ENCODE measurements around the gene STARD9. TPM values are rescaled to one million over a fixed set of nuclear protein-coding genes. Genes with fewer than 3 reads are reported as not detected.

STARD9 gene
- total and polyA plus RNA-seq, 2 experiments from 2014 or later, result 1.8 to 6.2 TPM

DNA sequence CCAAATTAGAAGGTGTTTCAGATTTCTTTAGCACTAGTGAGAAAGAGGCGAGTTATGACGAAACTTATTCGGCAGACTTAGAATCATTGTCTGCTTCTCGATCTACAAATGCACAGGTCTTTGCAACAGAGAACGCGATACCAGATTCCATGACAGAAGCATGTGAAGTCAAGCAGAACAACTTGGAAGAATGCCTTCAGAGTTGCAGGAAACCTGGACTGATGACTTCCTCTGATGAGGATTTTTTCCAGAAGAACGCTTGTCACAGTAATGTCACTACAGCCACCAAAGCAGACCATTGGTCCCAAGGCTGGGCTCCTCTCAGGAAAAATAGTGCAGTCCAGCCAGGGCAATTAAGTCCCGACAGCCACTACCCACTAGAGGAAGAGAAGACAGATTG, 110.9 kb downstream of the STARD9 start (continued):
- TF ChIP-seq, protein P1, sequence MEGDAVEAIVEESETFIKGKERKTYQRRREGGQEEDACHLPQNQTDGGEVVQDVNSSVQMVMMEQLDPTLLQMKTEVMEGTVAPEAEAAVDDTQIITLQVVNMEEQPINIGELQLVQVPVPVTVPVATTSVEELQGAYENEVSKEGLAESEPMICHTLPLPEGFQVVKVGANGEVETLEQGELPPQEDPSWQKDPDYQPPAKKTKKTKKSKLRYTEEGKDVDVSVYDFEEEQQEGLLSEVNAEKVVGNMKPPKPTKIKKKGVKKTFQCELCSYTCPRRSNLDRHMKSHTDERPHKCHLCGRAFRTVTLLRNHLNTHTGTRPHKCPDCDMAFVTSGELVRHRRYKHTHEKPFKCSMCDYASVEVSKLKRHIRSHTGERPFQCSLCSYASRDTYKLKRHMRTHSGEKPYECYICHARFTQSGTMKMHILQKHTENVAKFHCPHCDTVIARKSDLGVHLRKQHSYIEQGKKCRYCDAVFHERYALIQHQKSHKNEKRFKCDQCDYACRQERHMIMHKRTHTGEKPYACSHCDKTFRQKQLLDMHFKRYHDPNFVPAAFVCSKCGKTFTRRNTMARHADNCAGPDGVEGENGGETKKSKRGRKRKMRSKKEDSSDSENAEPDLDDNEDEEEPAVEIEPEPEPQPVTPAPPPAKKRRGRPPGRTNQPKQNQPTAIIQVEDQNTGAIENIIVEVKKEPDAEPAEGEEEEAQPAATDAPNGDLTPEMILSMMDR (conservative IDR thresholded peaks at IDR 0.05; ENCODE audit: low read depth in 2 of 2), result no peak
- TF ChIP-seq EZH2phosphoT487 (IDR thresholded peaks at IDR 0.05; ENCODE audit: unreplicated experiment) (no peak), EZH2 (IDR thresholded peaks at IDR 0.05; ENCODE audit: low read depth, unreplicated experiment) (no peak), JUNB (IDR thresholded peaks at IDR 0.05; ENCODE audit: unreplicated experiment) (no peak), ZNF114 (CRISPR knock-in tag; IDR thresholded peaks at IDR 0.05) (no peak), STAT1 (IDR thresholded peaks at IDR 0.05; ENCODE audit: unreplicated experiment) (no peak)
- TF ChIP-seq, protein P2, sequence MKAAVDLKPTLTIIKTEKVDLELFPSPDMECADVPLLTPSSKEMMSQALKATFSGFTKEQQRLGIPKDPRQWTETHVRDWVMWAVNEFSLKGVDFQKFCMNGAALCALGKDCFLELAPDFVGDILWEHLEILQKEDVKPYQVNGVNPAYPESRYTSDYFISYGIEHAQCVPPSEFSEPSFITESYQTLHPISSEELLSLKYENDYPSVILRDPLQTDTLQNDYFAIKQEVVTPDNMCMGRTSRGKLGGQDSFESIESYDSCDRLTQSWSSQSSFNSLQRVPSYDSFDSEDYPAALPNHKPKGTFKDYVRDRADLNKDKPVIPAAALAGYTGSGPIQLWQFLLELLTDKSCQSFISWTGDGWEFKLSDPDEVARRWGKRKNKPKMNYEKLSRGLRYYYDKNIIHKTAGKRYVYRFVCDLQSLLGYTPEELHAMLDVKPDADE (IDR thresholded peaks at IDR 0.05), result no peak
- TF ChIP-seq, protein P3, sequence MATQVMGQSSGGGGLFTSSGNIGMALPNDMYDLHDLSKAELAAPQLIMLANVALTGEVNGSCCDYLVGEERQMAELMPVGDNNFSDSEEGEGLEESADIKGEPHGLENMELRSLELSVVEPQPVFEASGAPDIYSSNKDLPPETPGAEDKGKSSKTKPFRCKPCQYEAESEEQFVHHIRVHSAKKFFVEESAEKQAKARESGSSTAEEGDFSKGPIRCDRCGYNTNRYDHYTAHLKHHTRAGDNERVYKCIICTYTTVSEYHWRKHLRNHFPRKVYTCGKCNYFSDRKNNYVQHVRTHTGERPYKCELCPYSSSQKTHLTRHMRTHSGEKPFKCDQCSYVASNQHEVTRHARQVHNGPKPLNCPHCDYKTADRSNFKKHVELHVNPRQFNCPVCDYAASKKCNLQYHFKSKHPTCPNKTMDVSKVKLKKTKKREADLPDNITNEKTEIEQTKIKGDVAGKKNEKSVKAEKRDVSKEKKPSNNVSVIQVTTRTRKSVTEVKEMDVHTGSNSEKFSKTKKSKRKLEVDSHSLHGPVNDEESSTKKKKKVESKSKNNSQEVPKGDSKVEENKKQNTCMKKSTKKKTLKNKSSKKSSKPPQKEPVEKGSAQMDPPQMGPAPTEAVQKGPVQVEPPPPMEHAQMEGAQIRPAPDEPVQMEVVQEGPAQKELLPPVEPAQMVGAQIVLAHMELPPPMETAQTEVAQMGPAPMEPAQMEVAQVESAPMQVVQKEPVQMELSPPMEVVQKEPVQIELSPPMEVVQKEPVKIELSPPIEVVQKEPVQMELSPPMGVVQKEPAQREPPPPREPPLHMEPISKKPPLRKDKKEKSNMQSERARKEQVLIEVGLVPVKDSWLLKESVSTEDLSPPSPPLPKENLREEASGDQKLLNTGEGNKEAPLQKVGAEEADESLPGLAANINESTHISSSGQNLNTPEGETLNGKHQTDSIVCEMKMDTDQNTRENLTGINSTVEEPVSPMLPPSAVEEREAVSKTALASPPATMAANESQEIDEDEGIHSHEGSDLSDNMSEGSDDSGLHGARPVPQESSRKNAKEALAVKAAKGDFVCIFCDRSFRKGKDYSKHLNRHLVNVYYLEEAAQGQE (IDR thresholded peaks at IDR 0.05; ENCODE audit: unreplicated experiment), result no peak

DNA sequence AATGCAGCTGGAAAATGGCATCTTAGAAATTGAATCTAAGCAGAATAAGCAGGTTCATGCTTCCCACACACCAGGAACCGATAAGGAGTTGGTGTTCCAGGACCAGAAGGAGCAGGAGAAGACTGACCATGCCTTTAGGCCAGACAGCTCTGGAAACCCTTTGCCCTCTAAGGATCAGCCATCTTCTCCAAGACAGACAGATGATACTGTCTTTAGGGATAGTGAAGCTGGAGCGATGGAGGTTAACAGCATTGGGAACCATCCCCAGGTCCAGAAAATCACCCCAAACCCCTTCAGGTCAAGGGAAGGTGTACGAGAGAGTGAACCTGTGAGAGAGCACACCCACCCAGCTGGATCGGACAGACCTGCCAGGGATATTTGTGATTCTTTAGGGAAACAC, 112.3 kb downstream of the STARD9 start:
- TF ChIP-seq JUNB (IDR thresholded peaks at IDR 0.05; ENCODE audit: unreplicated experiment), result no peak
- no peak for TF ChIP-seq ZNF114 (CRISPR knock-in tag; IDR thresholded peaks at IDR 0.05)
- TF ChIP-seq STAT1 (IDR thresholded peaks at IDR 0.05; ENCODE audit: unreplicated experiment), result no peak

More for the DNA sequence above, 112.3 kb downstream of the STARD9 start:
- Histone ChIP-seq H3K9me2 (ENCODE audit: insufficient read depth) (no peaks in the 10 kb centered on the region), H3K27ac (ENCODE audit: low read depth) (no peak overlapping the region), H3K79me2 (replicated peaks; ENCODE audit: insufficient read depth) (no peaks in the 10 kb centered on the region), H3K27me3 (ENCODE audit: insufficient read depth) (no peaks in the 10 kb centered on the region), H4K20me1 (replicated peaks; ENCODE audit: insufficient read depth) (no peaks in the 10 kb centered on the region), H3K36me3 (ENCODE audit: insufficient read depth) (no peaks in the 10 kb centered on the region), H3K4me2 (no peak overlapping the region), H3F3A (replicated peaks; ENCODE audit: low read depth) (no peaks in the 10 kb centered on the region), H3K4me1 (ENCODE audit: insufficient read depth) (no peaks in the 10 kb centered on the region), H3K4me3 (no peak overlapping the region), H2AFZ (no peak overlapping the region)
- Mint-ChIP-seq H3K27me3 (ENCODE audit: insufficient read depth, low read depth, poor library complexity) (peaks cover 6% of the 10 kb centered on the region), H3K4me1 (no peaks in the 10 kb centered on the region), H3K9me3 (no peaks in the 10 kb centered on the region), H3K4me3 (no peak overlapping the region), H3K27ac (no peak overlapping the region), H3K36me3 (ENCODE audit: low read depth) (peaks cover 4% of the 10 kb centered on the region; the same call in 1 of the 3 replicates)
- ATAC-seq (no peak), DNase-seq (ENCODE audit: low spot score) (no peak)

Data from GM23338 (cell line).